ENCODE data around the gene PPCDC. TPM values are rescaled to one million over a fixed set of nuclear protein-coding genes. Genes with fewer than 3 reads are reported as not detected.

Gene PPCDC
- total and polyA plus RNA-seq, 2 of the 4 experiments (the other 2 are of a cell fraction) = 13.3 to 16.3 TPM

GRCh38 chr15:75037685-75038084 lies 14.3 kb downstream of the PPCDC start:
- Histone ChIP-seq H3K18ac (ENCODE audit: low read depth, low read length) (no peak overlapping the region), H3K4me1 (ENCODE audit: control insufficient read depth, insufficient read depth, low read length) (peaks cover 2% of the 10 kb centered on the region), H4K20me1 (ENCODE audit: insufficient read depth, low read length) (no peaks in the 10 kb centered on the region), H4K5ac (ENCODE audit: low read depth, low read length) (no peak overlapping the region), H3K79me1 (ENCODE audit: low read depth in 1 of 2, low read length in 2 of 2) (peaks cover 7% of the 10 kb centered on the region in 2 experiments; a peak in 3 of 4 replicates), H3K14ac (replicated peaks; ENCODE audit: low read depth, low read length) (no peak overlapping the region), H4K8ac (ENCODE audit: low read depth in 2 of 2, low read length in 2 of 2) (no peak overlapping the region), H4K91ac (ENCODE audit: insufficient read depth, low read depth, low read length) (no peak overlapping the region), H3K9me3 (ENCODE audit: control insufficient read depth, insufficient read depth, low read length) (no peaks in the 10 kb centered on the region), H3K56ac (ENCODE audit: extremely low read depth, insufficient read depth, low read length) (no peak overlapping the region), H3K9ac (ENCODE audit: low read depth, low read length) (no peak overlapping the region), H3K4ac (ENCODE audit: low read depth, low read length) (no peak overlapping the region), H2BK20ac (ENCODE audit: low read depth, low read length) (no peak overlapping the region), H3K4me3 (ENCODE audit: insufficient read depth, low read depth, low read length) (no peak overlapping the region), H3K27ac (ENCODE audit: insufficient read depth, low read length) (no peak overlapping the region), H2BK5ac (ENCODE audit: low read depth, low read length, poor library complexity, severe bottlenecking) (no peak overlapping the region), H2AK5ac (ENCODE audit: low read depth, low read length) (no peak overlapping the region), H3K27me3 (ENCODE audit: control insufficient read depth, insufficient read depth, low read length) (no peaks in the 10 kb centered on the region), H3K23ac (ENCODE audit: low read depth, low read length) (no peak overlapping the region), H2AK9ac (replicated peaks; ENCODE audit: low read depth, low read length, poor library complexity) (peak overlapping the region; percentile 35), H3K9me1 (ENCODE audit: insufficient read depth, low read length) (peaks cover 6% of the 10 kb centered on the region), H2BK15ac (ENCODE audit: low read depth, low read length) (no peak overlapping the region), H3K4me2 (ENCODE audit: low read depth, low read length) (no peak overlapping the region), H2BK120ac (ENCODE audit: low read depth, low read length) (no peak overlapping the region), H2AFZ (replicated peaks; ENCODE audit: low read length, poor library complexity) (no peak overlapping the region), H3K36me3 (ENCODE audit: control insufficient read depth, insufficient read depth, low read length) (no peaks in the 10 kb centered on the region)
- 79% methylated on average over 5 of the region's 6 CpGs; no CpG with 5 or more reads in 1 of the 2 experiments for WGBS, 2 experiments (ENCODE audit: extremely low coverage in 2 of 2, insufficient read length in 1 of 2)
- CTCF ChIA-PET = interaction anchor here (2.0 kb wide), 1 partner anchor 164 kb away, joined by 5 read pairs; the partner anchor contains the start of gene C15orf39
- TF ChIP-seq USF2 (IDR thresholded peaks at IDR 0.05; ENCODE audit: low read depth, low read length) = no peak
- no peak for TF ChIP-seq MAFK (IDR thresholded peaks at IDR 0.05; ENCODE audit: low read depth, low read length)
- TF ChIP-seq RFX5 (IDR thresholded peaks at IDR 0.05; ENCODE audit: low read depth, low read length) = no peak
- no peak for TF ChIP-seq CTCF (conservative IDR thresholded peaks at IDR 0.05; ENCODE audit: low read depth, low read length)
- no peak for TF ChIP-seq RCOR1 (IDR thresholded peaks at IDR 0.05; ENCODE audit: insufficient replicate concordance, low read length)
- TF ChIP-seq NFE2L2 (IDR thresholded peaks at IDR 0.05; ENCODE audit: low read depth, low read length) = no peak
- no peak for TF ChIP-seq BHLHE40 (IDR thresholded peaks at IDR 0.05; ENCODE audit: low read depth, low read length)
- TF ChIP-seq SMC3 (IDR thresholded peaks at IDR 0.05; ENCODE audit: low read depth, low read length) = no peak
- TF ChIP-seq ELK1 (IDR thresholded peaks at IDR 0.05; ENCODE audit: borderline replicate concordance, low read depth, low read length) = no peak
- no peak for TF ChIP-seq CEBPB (IDR thresholded peaks at IDR 0.05; ENCODE audit: low read depth, low read length)
- TF ChIP-seq FOS (IDR thresholded peaks at IDR 0.05; ENCODE audit: low read depth, low read length) = no peak
- no peak for TF ChIP-seq CHD1 (IDR thresholded peaks at IDR 0.05; ENCODE audit: low read depth, low read length)
- no peak for TF ChIP-seq MAZ (IDR thresholded peaks at IDR 0.05; ENCODE audit: borderline replicate concordance, low read depth, low read length)
- no peak for TF ChIP-seq MXI1 (IDR thresholded peaks at IDR 0.05; ENCODE audit: borderline replicate concordance, low read depth, low read length)
- no peak for TF ChIP-seq RAD21 (IDR thresholded peaks at IDR 0.05; ENCODE audit: low read length)
- no peak for TF ChIP-seq POLR2A (IDR thresholded peaks at IDR 0.05; ENCODE audit: low read depth, low read length)
- dilution Hi-C loops (cut with HindIII; ENCODE audit: low sequenced_read_pairs, unreplicated experiment) (no loop called here), in situ Hi-C loops (cut with MboI; ENCODE audit: low sequenced_read_pairs) (no loop called here), intact Hi-C loops (cut with micrococcal nuclease) (no loop called here)
- DNase-seq = no peak
- no peak for ATAC-seq (ENCODE audit: low read depth)
- POLR2A ChIA-PET (ENCODE audit: unreplicated experiment) = interaction anchor here (0.5 to 1.5 kb wide), 2 partner anchors 128 to 164 kb away, joined by 5 read pairs; partner anchors contain the start of gene C15orf39
- BruUV-seq (replicated peaks) = no TSS peak
